GM21619 (cell line): ENCODE results near the gene PPM1F.

Experiments
- ATAC-seq: cut with Tn5 transposase; IDR thresholded peaks from one replicate; pipeline ENCODE4 v1.9.1; 2021; ENCODE audit not compliant: unreplicated experiment

The PPM1F gene

DNA sequence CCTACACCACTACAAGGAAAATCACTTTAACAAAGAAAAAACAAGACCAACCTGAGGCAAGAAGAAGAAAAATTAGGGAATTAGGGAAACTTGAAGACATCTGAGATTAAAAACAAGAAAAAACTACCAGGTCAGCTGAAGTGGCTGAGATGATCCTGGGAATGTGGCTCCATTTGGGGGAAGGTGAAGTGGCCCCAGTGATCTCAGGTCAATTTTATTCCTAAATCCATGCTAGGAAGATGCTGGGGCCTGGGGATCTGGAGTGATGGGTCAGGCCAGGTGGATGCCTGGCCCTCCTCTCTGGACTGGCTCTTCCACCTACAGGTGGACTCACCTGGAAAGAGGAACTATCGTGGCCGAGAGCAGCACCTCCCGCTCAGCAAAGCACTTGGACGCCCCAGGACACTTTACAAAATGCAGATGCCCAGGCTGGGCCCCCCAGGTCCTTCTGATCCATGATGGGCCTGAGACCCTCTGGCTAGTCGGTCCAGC is 23.3 kb upstream of the PPM1F start:
- ATAC-seq = no peak

DNA sequence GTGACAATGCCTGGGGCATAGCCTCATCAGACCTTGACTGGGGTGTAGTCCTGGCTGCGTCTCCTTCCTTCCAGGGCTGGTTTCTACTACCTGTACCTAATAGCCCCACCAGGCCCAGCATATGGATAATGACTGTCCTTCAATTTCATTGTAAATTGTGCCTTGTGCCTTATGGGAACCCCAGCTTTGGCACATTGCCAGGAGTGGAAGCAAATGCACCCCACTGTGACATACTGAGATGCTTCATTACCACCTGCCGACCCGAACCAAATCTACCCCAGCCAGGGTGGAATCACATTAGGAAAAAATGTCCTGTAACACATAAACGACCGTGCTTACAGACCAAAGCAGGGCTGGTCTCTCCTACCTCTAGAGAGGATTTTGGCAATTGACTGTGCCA is 22.6 kb upstream of the PPM1F start:
- ATAC-seq = no peak

GRCh38 chr22:21974058-21974649 is 21.5 kb upstream of the PPM1F start:
- no peak for ATAC-seq

GRCh38 chr22:21972806-21973205 is 20.2 kb upstream of the PPM1F start:
- ATAC-seq = no peak

- ATAC-seq = no peak
These were observed 19.7 kb upstream of the PPM1F start for GRCh38 chr22:21972293-21972779.

DNA sequence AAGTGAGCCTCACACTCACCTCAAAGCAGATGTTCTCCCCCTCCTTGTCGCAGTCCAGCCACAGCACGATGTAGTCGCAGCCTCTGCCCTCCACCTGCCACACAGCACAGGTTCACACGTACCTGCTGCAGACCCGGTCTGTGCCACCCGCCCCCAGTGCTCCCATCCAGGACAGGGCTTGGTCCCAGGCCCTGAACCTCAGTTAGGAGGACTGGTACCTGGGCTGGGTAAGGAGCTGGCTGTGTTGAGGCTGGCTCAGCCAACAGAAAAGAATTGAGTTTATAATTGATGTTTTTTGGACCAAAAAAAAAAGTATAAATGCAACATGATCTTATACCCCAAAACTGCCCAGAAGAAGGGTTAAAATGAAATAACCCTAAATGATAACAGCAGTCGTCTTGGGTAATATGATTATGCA is 19.2 kb upstream of the PPM1F start:
- no peak for ATAC-seq

DNA sequence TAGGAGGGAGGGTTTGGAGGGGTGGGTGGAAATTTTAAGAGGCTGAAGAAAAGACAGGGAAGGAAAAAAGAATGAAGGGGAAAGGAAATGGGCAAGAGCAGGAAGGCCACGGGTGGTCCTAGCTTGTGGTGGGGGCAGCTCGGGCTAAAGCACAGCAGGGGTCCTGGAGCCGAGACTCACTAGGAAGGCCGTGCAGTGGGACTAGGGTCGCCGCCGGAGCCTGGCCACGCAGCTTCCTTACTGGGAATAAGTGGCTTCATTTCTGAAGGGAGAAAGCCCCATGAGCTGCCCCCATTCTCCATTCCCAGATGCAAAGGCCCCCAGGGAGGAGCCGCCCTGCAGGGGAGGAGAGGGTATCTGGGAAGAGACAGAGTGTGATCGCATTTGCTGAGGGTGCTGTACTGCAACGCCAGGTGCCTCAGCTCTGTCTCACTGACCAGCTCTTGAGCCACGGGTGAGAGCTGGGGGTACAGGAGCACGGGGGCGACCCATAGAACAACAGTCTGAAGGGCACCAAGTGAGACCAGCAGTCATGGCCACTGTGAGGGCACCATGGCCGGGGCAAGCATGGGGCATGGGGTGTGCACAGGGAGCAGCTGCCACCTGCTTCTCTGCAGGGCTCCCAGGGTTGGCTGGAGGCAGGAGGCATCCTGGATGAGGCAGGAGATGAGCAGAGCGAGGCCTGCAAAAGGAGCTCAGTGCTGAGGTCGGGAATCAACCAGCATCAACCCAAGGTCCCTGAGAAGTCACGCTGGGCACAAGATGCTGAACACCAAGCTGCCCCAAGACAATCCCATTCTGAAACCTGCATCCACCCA is 18.4 kb upstream of the PPM1F start:
- no peak for ATAC-seq

GRCh38 chr22:21970037-21970799 is 17.6 kb upstream of the PPM1F start:
- ATAC-seq = no peak

GRCh38 chr22:21968452-21969129 is 15.9 kb upstream of the PPM1F start:
- ATAC-seq = no peak

DNA sequence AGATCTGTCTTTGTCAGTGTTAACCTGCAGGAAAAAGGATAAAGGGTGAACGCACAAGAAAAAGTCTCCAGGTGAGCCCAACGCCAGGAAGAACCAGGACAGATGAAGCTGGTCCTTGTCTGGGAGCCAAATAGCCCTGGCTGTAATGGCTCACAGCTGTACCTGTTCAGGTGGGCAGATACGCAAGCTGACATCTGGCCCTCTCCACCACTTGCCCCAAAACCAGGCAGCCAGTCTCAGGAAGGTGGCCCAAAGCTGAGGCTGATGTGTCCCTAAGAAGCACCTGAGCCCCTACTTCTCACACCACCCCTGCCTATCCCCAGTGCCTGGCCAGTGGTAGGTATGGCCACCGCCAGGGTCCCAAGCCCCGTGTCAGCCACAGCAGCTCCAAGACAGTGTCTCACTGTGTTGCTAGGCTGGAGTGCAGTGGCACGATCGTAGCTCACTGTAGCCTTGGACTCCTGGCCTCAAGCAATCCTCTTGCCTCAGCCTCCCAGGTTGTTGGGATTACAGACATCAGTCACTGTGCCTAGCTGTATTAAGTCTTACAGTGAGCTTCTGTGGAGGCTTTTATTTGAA is 15.1 kb upstream of the PPM1F start:
- ATAC-seq = no peak

DNA sequence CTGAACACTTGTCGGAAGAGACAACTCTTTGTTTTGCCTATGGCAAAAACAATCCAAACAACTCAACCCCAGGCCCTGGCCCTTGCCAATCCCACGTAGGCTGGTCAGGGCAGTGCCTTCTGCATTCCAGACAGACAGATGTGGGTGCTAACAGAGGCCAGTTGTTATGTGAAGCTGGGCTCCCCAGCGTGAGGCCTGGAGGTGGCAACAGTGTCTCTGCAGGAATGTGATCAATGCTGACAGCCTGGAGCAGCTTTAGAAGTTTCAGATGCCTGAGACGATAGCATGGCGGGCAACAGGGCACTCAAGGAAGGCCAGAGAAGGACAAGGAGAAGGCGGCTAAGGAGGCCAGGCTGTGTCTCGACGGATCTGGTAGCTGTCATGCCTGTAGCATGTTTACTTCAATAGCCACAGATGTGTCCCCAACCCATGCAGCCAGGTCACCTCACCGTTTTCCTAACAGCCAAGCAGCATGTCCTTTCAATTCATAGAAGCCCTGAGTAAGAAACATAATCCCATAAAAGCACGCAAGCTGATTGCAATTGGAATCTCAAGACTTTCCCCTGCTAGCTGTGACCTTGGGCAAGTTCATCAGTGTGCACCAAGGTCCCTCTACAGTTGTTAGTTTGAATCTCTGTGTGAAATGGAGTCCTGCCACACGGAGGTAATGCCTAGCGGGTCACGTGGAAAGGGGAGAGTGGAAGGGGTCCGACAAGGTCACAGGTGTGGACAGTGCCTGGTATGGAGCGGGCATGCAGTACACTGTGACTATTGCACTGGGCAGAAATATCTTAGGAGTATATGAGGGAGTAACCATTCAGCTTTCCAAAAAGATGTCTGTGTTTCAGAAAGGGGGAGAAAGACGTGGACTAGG is 14.2 kb upstream of the PPM1F start:
- no peak for ATAC-seq

DNA sequence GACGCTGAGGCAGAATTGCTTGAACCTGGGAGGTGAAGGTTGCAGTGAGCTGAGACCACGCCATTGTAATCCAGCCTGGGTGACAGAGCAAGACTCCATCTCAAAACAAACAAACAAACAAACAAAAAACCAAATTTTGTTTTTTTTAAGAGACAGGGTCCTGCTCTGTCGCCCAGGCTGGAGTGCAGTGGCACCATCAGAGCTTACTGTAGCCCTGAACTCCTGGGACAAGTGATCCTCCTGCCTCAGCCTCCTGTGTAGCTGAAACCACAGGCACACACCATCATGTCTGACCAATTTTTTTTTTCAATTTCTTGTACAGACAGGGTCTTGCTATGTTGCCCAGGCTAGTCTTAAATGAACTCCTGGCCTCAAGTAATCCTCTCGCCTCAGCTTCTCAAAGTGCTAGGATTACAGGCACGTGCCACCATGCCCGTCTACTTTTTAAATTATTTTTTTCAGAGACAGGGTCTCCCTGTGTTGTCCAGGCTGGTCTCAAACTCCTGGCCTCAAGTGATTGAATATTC is 13.2 kb upstream of the PPM1F start:
- no peak for ATAC-seq

- no peak for ATAC-seq
These were observed 12.4 kb upstream of the PPM1F start for GRCh38 chr22:21964918-21965484.

DNA sequence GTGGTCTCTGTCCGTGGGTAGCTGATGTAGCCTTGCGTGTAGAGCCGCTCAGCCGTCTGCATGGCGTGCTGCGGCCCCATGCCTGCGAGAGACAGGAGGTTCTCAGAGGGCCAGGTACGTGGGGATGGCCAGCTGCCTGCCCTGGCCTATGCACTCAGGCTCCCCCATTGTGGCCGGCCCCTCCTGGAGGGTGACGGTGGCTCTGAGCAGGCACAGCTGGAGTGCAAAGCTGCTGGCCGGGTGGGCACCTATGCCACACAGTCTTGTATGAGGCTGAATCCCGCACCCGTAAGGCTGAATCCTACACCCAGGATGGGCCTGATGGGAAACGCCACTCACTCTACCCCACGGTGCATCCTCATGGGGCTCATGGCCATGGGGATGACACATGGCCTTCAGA is 11.6 kb upstream of the PPM1F start:
- ATAC-seq = no peak

DNA sequence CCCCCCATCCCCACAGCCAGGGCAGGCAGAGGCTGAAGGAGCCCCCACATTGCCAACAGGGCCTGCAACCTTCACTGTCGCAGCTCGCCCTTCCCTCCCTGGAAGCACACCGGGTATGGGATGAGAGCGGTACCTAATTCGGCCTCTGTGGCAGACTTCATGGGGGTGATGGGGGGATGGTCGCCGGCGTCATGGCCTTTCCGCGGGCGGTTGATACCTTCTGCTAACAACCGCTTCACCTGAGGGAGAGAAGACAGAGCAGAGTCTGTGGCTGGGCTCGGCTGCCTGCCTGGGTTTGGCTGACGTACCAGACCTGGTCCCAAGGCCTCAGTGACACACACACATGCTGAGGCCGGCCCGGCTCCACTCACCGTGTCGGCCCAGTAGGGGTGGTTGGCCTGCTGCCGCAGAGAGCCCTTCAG is 11.2 kb upstream of the PPM1F start:
- ATAC-seq = no peak

GRCh38 chr22:21963286-21963685 is 10.6 kb upstream of the PPM1F start:
- ATAC-seq = no peak

- no peak for ATAC-seq
These were observed 10.0 kb upstream of the PPM1F start for GRCh38 chr22:21962655-21962949.

GRCh38 chr22:21961886-21962654 is 9.4 kb upstream of the PPM1F start:
- ATAC-seq = no peak
